GM18867 (cell line): ENCODE measurements around the gene BYSL.
A peak's percentile ranks its signal among the peaks of the same experiment; 100 is the strongest.

Experiments
- ATAC-seq: cut with Tn5 transposase; IDR thresholded peaks from one replicate; pipeline ENCODE4 v1.9.1; 2021; ENCODE audit warnings: mild to moderate bottlenecking, moderate library complexity; ENCODE audit not compliant: unreplicated experiment

The BYSL gene

DNA sequence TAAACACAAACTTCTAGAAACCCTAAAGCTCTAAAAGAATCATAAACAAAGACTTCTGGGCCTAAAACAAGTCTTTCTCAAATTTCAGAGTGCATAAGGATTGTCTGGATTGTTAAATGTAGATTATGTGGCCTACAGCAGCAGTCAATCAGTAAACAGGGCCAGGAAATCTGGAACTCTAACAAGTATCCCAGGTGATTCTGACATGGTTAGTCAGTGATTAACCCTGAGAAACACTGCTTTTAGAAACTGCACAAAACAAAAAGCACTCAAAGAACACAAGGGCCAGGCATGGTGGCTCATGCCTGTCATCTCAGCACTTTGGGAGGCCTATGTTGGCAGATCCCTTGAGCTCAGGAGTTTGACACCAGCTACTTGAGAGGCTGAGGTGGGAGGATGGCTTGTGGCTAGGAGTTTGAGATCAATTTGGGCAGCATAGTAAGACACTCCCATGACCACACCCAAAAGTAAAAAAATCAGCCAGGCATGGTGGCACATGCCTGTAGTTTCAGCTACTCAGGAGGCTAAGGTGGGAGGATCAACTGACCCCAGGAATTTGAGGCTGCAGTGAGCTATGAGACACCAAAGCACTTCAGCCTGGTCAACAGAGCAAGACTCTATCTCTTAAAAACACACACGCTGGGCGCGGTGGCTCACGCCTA, 6.3 kb upstream of the BYSL start:
- no peak for ATAC-seq

GRCh38 chr6:41917528-41917927, 3.8 kb upstream of the BYSL start:
- ATAC-seq = no peak

- ATAC-seq = peak; percentile 5
Measured at GRCh38 chr6:41921712-41921998, 356 bp downstream of the BYSL start.

DNA sequence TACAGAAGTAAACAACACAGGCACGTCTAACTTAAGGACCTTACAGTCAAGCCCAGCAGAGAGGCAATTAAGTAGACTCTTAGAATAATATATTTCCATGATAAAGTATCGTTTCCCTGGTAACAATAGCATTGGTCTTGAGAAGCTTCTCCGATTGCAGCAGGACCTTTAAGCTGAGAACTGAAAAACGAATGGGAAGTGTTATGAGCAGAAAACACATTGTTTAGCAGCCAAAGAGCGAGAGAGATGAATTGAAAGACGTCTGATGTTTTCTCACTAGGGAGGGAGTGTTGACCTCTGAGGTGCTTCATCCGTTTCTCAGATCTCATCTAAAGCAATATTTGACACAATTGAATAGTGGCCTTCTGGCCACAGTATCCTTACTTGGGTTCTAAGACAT, 855 bp downstream of the BYSL start:
- no peak for ATAC-seq

GRCh38 chr6:41927253-41927652, 6.0 kb downstream of the BYSL start:
- no peak for ATAC-seq

DNA sequence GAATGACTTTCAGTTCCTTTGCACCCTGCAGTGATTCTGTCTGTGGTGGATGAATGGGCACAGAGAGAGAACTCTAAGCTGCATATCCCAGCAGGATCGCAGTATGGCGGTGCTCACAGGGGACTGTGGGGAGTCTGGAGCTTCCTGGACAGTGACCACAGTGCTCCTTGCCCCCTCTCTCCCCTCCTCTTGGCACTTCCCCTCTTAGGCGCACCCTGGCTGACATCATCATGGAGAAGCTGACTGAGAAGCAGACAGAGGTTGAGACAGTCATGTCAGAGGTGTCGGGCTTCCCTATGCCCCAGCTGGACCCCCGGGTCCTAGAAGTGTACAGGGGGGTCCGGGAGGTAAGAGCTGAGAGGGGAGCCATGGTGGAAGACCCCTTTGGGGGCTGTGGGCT, 8.6 kb downstream of the BYSL start:
- no peak for ATAC-seq

GRCh38 chr6:41931792-41932191, 10.5 kb downstream of the BYSL start:
- ATAC-seq = no peak

DNA sequence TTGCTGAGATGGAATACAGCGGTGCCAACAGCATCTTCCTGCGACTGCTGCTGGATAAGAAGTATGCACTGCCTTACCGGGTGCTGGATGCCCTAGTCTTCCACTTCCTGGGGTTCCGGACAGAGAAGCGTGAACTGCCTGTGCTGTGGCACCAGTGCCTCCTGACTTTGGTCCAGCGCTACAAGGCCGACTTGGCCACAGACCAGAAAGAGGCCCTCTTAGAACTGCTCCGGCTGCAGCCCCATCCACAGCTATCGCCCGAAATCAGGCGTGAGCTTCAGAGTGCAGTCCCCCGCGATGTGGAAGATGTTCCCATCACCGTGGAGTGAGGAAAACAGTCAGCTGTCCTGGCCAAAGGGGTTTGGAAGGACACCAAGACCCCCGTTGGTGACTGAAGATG, 11.1 kb downstream of the BYSL start:
- ATAC-seq = no peak

DNA sequence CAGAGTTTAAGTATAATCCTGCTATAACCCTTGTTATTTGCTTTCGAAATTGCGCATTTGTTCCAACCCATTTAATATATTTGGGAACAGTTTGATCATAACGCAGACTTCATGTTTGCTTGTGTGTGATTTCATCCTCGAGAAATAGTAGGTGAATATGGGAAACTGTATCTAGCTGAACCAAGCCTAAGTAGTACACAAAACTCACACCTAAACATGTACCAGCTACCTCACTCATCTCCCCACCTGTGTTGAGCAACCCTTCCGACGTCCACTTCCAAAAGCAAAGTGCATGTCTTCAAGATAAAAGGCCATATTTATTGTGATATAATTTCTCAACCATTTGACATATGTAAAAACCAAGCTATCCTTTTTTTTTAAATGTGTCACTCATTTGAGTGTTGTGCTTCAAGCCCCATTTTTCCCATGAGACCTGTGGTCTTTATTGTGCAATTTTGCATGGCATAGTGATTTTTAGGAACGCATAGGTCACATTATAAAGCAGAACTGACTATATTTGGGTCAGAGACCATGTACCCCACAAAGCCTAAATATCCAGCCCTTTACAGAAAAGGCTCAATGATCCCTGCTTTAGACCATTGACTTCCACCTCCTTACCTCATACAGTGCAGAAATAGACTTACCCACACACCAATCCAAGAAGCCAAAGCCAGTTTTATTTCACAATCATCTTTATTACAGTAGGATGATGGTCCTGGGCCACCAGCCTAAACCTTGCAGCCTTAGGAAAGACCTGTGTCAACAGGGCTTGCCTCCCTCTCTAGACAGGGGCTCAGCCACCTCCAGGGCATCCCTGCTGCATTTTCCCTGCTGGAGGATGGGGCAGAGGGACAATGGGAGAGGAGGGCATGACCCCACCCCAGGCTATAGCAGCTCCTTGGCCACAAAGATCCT, 13.2 kb downstream of the BYSL start:
- ATAC-seq = no peak

GRCh38 chr6:41935193-41935574, 13.9 kb downstream of the BYSL start:
- no peak for ATAC-seq

DNA sequence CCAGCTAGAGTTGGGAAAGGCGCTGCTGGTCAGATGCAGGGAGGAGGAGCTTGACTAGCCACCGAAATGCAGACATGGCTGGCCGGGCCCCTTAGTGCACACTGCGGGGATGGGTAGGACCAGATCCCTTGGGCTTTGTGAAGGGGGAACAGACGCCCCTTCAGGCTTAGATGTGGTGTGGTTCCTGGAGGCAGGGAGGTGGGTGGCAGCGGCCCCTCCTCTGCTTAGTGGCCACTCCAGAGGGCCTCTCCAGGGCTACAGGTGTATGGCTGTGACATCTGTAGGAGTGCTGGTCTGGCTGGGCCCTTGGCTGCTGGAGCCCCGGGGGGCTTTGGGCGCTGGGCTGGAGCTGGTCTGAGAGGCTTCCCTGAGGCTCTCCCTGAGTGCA, 14.4 kb downstream of the BYSL start:
- no peak for ATAC-seq

DNA sequence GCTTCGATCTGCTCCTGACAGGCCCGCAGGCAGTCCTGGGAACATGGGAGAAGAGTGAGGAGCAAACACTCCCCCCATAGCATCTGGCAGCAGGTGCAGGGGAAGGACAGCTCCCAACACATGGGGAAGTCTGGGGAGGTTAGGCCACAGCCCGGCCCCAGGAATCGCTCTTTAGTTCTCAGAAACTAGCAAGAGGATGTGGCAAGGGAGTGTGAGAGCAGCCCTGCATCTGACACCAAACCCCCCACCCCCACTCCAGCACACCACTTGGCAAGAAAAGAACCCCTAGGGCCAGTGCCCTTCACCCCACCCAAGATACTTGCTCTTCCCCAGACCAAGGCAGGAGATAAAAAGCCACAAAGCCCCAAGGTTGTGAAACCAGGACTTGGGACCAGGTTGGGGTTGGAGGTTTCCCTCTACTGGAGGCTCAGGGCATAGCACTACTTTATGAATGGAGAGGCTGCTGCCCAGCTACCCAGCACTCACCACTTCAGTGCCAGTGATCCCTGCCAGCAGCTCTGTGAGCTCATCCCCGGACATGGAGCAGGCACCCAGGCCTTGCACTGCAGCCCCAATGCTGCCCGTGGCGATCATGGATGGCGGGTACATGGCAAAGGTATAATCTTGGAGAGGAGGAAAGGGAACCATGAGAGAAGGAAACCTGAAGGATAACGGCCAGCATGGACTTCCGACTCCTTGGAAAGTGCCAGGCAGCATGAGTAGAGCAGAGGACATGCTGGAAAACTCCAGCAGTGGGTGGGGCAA, 15.0 kb downstream of the BYSL start:
- ATAC-seq = peak; percentile 57

DNA sequence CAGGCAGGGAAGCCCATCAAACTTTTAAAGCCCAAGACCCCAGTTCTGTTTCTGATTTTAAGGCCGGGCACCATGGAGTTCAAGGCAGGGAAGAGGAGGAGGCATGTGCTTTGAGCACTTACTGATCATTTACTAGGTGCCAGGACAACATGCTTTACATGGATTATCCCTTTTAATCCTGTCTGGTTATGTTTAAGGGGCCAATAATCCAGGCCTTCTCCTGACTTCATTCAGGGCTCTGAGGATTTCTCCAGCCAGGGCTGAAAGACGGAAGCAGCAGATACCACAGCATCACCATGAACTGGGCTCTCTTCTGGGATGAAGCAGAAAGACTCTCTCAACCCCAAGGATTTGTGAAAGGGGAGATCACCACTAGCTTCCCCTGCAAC, 16.2 kb downstream of the BYSL start:
- no peak for ATAC-seq

DNA sequence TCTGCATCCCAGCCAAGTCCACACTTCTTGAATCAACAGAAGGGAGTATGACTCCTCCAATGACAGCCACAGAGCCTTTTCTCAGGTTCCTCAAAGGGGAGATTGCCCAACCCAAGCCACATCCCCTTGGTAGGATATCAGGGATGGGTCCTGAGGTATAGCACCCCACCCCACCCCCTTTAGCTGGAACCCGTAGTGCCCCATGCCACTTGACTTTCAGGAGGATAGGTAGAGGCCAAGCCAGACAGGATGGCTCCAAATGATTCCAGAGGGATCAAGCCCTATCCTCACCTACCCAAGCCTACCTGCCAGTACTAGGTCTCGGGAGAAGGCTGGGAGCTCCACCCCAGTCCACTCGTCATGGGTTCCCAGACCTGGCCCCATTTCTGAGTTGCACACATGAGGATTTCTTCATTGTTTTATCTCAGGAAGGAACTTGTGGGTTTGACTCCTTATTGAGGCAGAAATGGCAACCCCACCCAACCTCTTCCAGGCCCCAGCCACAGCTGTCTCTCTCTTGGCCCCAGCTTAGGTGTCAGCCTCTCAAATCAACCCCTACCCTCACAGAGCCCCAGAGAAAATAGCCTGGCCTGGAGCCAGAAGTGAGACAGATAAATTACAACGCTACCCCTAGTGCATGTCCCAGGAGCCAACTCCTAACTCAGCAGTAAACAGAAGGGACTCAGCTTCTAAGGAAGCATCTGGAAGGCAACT, 16.7 kb downstream of the BYSL start:
- ATAC-seq = no peak

DNA sequence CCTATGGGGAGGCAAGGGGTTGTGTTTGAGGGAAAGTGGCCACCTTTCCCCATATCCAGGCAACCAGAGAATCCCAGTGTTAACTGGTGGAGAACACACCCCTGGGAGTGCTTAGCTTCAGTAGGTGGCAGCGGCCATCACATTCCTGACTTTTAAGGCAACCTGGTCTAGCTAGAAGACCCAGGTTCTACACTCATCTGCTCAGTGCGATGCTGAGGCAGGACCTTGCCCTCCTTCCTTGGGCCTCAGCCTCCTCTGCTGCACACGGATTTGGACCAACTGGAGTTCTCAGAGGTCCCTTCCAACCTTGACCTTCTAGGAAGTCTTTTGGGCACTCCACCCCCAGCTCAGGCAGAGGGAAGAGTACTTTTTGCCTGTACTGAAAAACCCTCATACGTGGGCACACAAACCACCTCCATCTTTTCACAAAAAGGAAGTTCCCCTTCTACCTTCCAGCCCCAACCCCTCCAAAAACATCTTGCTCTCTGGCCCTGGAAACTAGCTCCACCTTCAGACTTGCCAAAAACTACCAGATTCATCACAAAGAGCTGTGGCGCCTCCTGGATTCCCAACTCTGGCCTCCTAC, 17.4 kb downstream of the BYSL start:
- no peak for ATAC-seq

- ATAC-seq = no peak
Measured at GRCh38 chr6:41939176-41939847, 18.0 kb downstream of the BYSL start.

GRCh38 chr6:41939848-41940758, 18.8 kb downstream of the BYSL start:
- no peak for ATAC-seq

GRCh38 chr6:41940759-41941279, 19.5 kb downstream of the BYSL start:
- peak; percentile 9 for ATAC-seq
